NT2/D1 (cell line): ENCODE measurements around the gene PAK6.
A peak's percentile ranks its signal among the peaks of the same experiment; 100 is the strongest.

ENCODE experiments used
- DNase-seq: peaks from one replicate; pipeline ENCODE4 v3.0.0-alpha.2; 2011; ENCODE audit warnings: low read depth, low spot score
- H3K27me3 ChIP-seq: 2 replicates; pipeline ENCODE4 v1.6.0; 2011; ENCODE audit warnings: mild to moderate bottlenecking; ENCODE audit not compliant: insufficient read length, insufficient read depth
- H3K36me3 ChIP-seq: 2 replicates; pipeline ENCODE4 v1.6.1; 2011; ENCODE audit warnings: mild to moderate bottlenecking, low read length, mixed read lengths; ENCODE audit not compliant: insufficient read depth, insufficient read length
- H3K4me1 ChIP-seq: 2 replicates; pipeline ENCODE4 v1.5.1; 2011; ENCODE audit not compliant: insufficient read depth, insufficient read length
- H3K4me3 ChIP-seq: 2 replicates; pipeline ENCODE4 v1.5.1; 2011; ENCODE audit warnings: low read depth; ENCODE audit not compliant: insufficient read length
- H3K9ac ChIP-seq: 2 replicates; pipeline ENCODE4 v1.6.0; 2011; ENCODE audit warnings: low read depth; ENCODE audit not compliant: insufficient read length
- H3K9me3 ChIP-seq: 2 replicates; pipeline ENCODE4 v1.5.1; 2011; ENCODE audit warnings: mild to moderate bottlenecking, low read length; ENCODE audit not compliant: insufficient read depth
- SUZ12 ChIP-seq: IDR thresholded peaks from 2 replicates; pipeline ENCODE4 v1.6.1; 2011; ENCODE audit not compliant: insufficient read length, insufficient read depth; ENCODE audit errors: extremely low read depth
- YY1 ChIP-seq: IDR thresholded peaks from 2 replicates; pipeline ENCODE4 v1.6.1; 2011; ENCODE audit not compliant: insufficient read length, insufficient read depth
- ZNF274 ChIP-seq: IDR thresholded peaks from 2 replicates; pipeline ENCODE4 v1.6.1; 2011; ENCODE audit warnings: mild to moderate bottlenecking, low read depth, low read length

The PAK6 gene

GRCh38 chr15:40259021-40259420, 20.2 kb downstream of the PAK6 start:
- no peaks in the 10 kb centered on the region for H3K9me3 ChIP-seq
- TF ChIP-seq ZNF274: no peak
- TF ChIP-seq SUZ12: no peak
- TF ChIP-seq YY1: no peak
- peaks cover 9% of the 10 kb centered on the region for H3K4me1 ChIP-seq
- no peak overlapping the region for H3K9ac ChIP-seq
- H3K4me3 ChIP-seq: no peak overlapping the region
- H3K27me3 ChIP-seq: peaks cover 15% of the 10 kb centered on the region
- no peak for DNase-seq
- no peaks in the 10 kb centered on the region for H3K36me3 ChIP-seq

- H3K9ac ChIP-seq: no peak overlapping the region
- no peaks in the 10 kb centered on the region for H3K9me3 ChIP-seq
- no peaks in the 10 kb centered on the region for H3K36me3 ChIP-seq
- no peaks in the 10 kb centered on the region for H3K27me3 ChIP-seq
- no peak for DNase-seq
- TF ChIP-seq YY1: no peak
- peaks cover 14% of the 10 kb centered on the region for H3K4me1 ChIP-seq
- no peak overlapping the region for H3K4me3 ChIP-seq
These were observed 24.3 kb downstream of the PAK6 start for GRCh38 chr15:40263024-40263754.

- no peaks in the 10 kb centered on the region for H3K9me3 ChIP-seq
- no peak for DNase-seq
- no peak overlapping the region for H3K4me3 ChIP-seq
- H3K27me3 ChIP-seq: no peaks in the 10 kb centered on the region
- H3K36me3 ChIP-seq: no peaks in the 10 kb centered on the region
- no peak overlapping the region for H3K9ac ChIP-seq
- TF ChIP-seq YY1 (no peak), ZNF274 (no peak), SUZ12 (no peak)
- peaks cover 16% of the 10 kb centered on the region for H3K4me1 ChIP-seq
These were observed 25.7 kb downstream of the PAK6 start for GRCh38 chr15:40264321-40265153.

GRCh38 chr15:40265355-40265754, 26.5 kb downstream of the PAK6 start:
- Histone ChIP-seq H3K9ac (no peak overlapping the region), H3K36me3 (no peaks in the 10 kb centered on the region), H3K27me3 (no peaks in the 10 kb centered on the region), H3K4me1 (peaks cover 20% of the 10 kb centered on the region), H3K4me3 (no peak overlapping the region), H3K9me3 (no peaks in the 10 kb centered on the region)
- DNase-seq: no peak
- TF ChIP-seq ZNF274 (no peak), SUZ12 (no peak), YY1 (no peak)

GRCh38 chr15:40265875-40266274, 27.0 kb downstream of the PAK6 start:
- no peaks in the 10 kb centered on the region for H3K9me3 ChIP-seq
- no peak for TF ChIP-seq ZNF274
- no peak for TF ChIP-seq YY1
- TF ChIP-seq SUZ12: no peak
- H3K27me3 ChIP-seq: no peaks in the 10 kb centered on the region
- H3K36me3 ChIP-seq: no peaks in the 10 kb centered on the region
- no peak overlapping the region for H3K9ac ChIP-seq
- H3K4me1 ChIP-seq: peaks cover 20% of the 10 kb centered on the region
- DNase-seq: no peak
- no peak overlapping the region for H3K4me3 ChIP-seq

- H3K4me1 ChIP-seq: peaks cover 20% of the 10 kb centered on the region
- H3K36me3 ChIP-seq: no peaks in the 10 kb centered on the region
- H3K4me3 ChIP-seq: no peak overlapping the region
- no peaks in the 10 kb centered on the region for H3K27me3 ChIP-seq
- H3K9ac ChIP-seq: peak overlapping the region; percentile 51
- TF ChIP-seq YY1: no peak
- no peak for TF ChIP-seq SUZ12
- TF ChIP-seq ZNF274: no peak
- no peaks in the 10 kb centered on the region for H3K9me3 ChIP-seq
- no peak for DNase-seq
These were observed 28.0 kb downstream of the PAK6 start for GRCh38 chr15:40266828-40267304.

GRCh38 chr15:40267670-40268069, 28.8 kb downstream of the PAK6 start:
- Histone ChIP-seq H3K4me3 (no peak overlapping the region), H3K9me3 (no peaks in the 10 kb centered on the region), H3K36me3 (no peaks in the 10 kb centered on the region), H3K4me1 (peaks cover 20% of the 10 kb centered on the region), H3K27me3 (no peaks in the 10 kb centered on the region), H3K9ac (no peak overlapping the region)
- TF ChIP-seq SUZ12 (no peak), YY1 (no peak), ZNF274 (no peak)
- DNase-seq: no peak
